Naive thymus-derived CD4-positive, alpha-beta T cell (primary cell): ENCODE data around the gene OPN3. TPM values are rescaled to one million over a fixed set of nuclear protein-coding genes. Genes with fewer than 3 reads are reported as not detected.

Source experiments
- ATAC-seq: fragments of 150-1000 bp; cut with Tn5 transposase; 2 replicates; pipeline ENCODE4 v1.10.0; 2021; ENCODE audit warnings: mild to moderate bottlenecking, moderate library complexity
- CTCF ChIA-PET: fragments of 350-600 bp; sonication (Branson Sonifier 250); formaldehyde crosslinking; loops from one replicate; lab custom pipeline; 2021; ENCODE audit warnings: antibody characterized with exemption; lab: Charles Lee
- POLR2A ChIA-PET: fragments of 350-600 bp; sonication (Branson Sonifier 250); formaldehyde crosslinking; loops from one replicate; lab custom pipeline; 2021; ENCODE audit warnings: antibody characterized with exemption, inconsistent platforms; lab: Charles Lee
- DNase-seq, 9 donors: peaks; one replicate each; pipeline versions ENCODE4 v3.0.0 to v3.0.0-alpha.2; 2020 to 2022; ENCODE audit warnings: mixed read lengths in 1 of 9
- H3K27ac ChIP-seq: one replicate; pipeline ENCODE4 v1.7.0; 2013; ENCODE audit warnings: mild to moderate bottlenecking, low read depth, low read length, moderate library complexity
- H3K27me3 ChIP-seq, 2 donors: one replicate each; pipeline ENCODE4 v1.7.0; 2013; ENCODE audit warnings: low read length in 2 of 2, mild to moderate bottlenecking in 2 of 2, moderate library complexity in 2 of 2; ENCODE audit not compliant: control insufficient read depth in 2 of 2, insufficient read depth in 2 of 2
- H3K36me3 ChIP-seq, 3 experiments: 1 replicate in 2 of 3; 2 replicates in 1 of 3; pipeline ENCODE4 v1.7.0; 2013; ENCODE audit warnings: low read length in 3 of 3, mild to moderate bottlenecking in 3 of 3, moderate library complexity in 1 of 3; ENCODE audit not compliant: insufficient read depth in 3 of 3, control insufficient read depth in 2 of 3
- H3K4me1 ChIP-seq, 2 donors: one replicate each; pipeline ENCODE4 v1.7.0; 2013; ENCODE audit warnings: low read length in 2 of 2, mild to moderate bottlenecking in 2 of 2, moderate library complexity in 1 of 2; ENCODE audit not compliant: control insufficient read depth in 2 of 2, insufficient read depth in 2 of 2
- H3K4me3 ChIP-seq: 2 replicates; pipeline ENCODE4 v1.7.0; 2013; ENCODE audit warnings: mild to moderate bottlenecking, low read length
- H3K9me3 ChIP-seq, 3 experiments: 1 replicate in 2 of 3; 2 replicates in 1 of 3; pipeline ENCODE4 v1.7.0; 2013; ENCODE audit warnings: low read length in 3 of 3; ENCODE audit not compliant: control insufficient read depth in 2 of 3
- H3K27ac Mint-ChIP-seq, 9 donors: one replicate each; pipeline ENCODE4 v1.8.0; 2020 to 2022; ENCODE audit warnings: mixed read lengths in 9 of 9, mild to moderate bottlenecking in 8 of 9, moderate library complexity in 5 of 9, inconsistent platforms in 2 of 9
- H3K27me3 Mint-ChIP-seq, 5 donors: one replicate each; pipeline ENCODE4 v1.8.0; 2021 to 2022; ENCODE audit warnings: mixed read lengths in 5 of 5, mild to moderate bottlenecking in 1 of 5
- H3K36me3 Mint-ChIP-seq, 5 donors: one replicate each; pipeline ENCODE4 v1.8.0; 2020 to 2022; ENCODE audit warnings: mixed read lengths in 5 of 5, mild to moderate bottlenecking in 3 of 5, inconsistent platforms in 1 of 5
- H3K4me1 Mint-ChIP-seq, 7 donors: one replicate each; pipeline ENCODE4 v1.8.0; 2020 to 2022; ENCODE audit warnings: mixed read lengths in 7 of 7, mild to moderate bottlenecking in 3 of 7, inconsistent platforms in 1 of 7
- H3K4me3 Mint-ChIP-seq, 10 donors: one replicate each; pipeline ENCODE4 v1.8.0; 2020 to 2022; ENCODE audit warnings: mild to moderate bottlenecking in 10 of 10, mixed read lengths in 10 of 10, moderate library complexity in 6 of 10, inconsistent platforms in 2 of 10
- H3K9me3 Mint-ChIP-seq, 11 donors: one replicate each; pipeline ENCODE4 v1.8.0; 2020 to 2022; ENCODE audit warnings: mixed read lengths in 11 of 11, mild to moderate bottlenecking in 4 of 11, inconsistent platforms in 1 of 11, moderate library complexity in 1 of 11
- intact Hi-C, 2 donors: fragments of 100-400 bp; cut with micrococcal nuclease; formaldehyde crosslinking; loops; one replicate each; pipeline ENCODE4 v1.15.1; 2023
- polyA plus RNA-seq, 2 donors: library from polyadenylated mRNA; unstranded; fragments of 300-500 nt; fragmentation: Illumina TruSeq; gene quantifications; one replicate each; pipeline ENCODE4 v1.2.3, GENCODE V29; 2021
- total RNA-seq, 6 experiments: library from RNA in 5 of 6; stranded (reverse) in 5 of 6; gene quantifications; 1 replicate in 5 of 6; 2 replicates in 1 of 6; pipeline ENCODE4 v1.2.3 and lab custom pipeline; 2021 to 2026

The OPN3 gene
- total and polyA plus RNA-seq, 7 experiments from 2014 or later = 3.6 to 32.7 (median 10.9) TPM

GRCh38 chr1:241617426-241617825 is 22.7 kb downstream of the OPN3 start:
- intact Hi-C loops = no loop called here
- POLR2A ChIA-PET = no interaction called here
- Mint-ChIP-seq H3K9me3 (no peaks in the 10 kb centered on the region), H3K4me1 (peaks cover 0 to 4% (median 0%) of the 10 kb centered on the region in 7 donors), H3K36me3 (peaks cover 0 to 3% (median 0%) of the 10 kb centered on the region in 5 donors), H3K4me3 (no peak overlapping the region), H3K27me3 (no peaks in the 10 kb centered on the region), H3K27ac (no peak overlapping the region)
- Histone ChIP-seq H3K27ac (no peak overlapping the region), H3K27me3 (no peaks in the 10 kb centered on the region), H3K4me1 (no peaks in the 10 kb centered on the region), H3K36me3 (no peaks in the 10 kb centered on the region), H3K9me3 (no peaks in the 10 kb centered on the region), H3K4me3 (no peak overlapping the region)
- DNase-seq (no peak), ATAC-seq (no peak)
- CTCF ChIA-PET = interaction anchor here (1.7 kb wide), 1 partner anchor 9 kb away, joined by 6 read pairs; no protein-coding TSS in a partner anchor

DNA sequence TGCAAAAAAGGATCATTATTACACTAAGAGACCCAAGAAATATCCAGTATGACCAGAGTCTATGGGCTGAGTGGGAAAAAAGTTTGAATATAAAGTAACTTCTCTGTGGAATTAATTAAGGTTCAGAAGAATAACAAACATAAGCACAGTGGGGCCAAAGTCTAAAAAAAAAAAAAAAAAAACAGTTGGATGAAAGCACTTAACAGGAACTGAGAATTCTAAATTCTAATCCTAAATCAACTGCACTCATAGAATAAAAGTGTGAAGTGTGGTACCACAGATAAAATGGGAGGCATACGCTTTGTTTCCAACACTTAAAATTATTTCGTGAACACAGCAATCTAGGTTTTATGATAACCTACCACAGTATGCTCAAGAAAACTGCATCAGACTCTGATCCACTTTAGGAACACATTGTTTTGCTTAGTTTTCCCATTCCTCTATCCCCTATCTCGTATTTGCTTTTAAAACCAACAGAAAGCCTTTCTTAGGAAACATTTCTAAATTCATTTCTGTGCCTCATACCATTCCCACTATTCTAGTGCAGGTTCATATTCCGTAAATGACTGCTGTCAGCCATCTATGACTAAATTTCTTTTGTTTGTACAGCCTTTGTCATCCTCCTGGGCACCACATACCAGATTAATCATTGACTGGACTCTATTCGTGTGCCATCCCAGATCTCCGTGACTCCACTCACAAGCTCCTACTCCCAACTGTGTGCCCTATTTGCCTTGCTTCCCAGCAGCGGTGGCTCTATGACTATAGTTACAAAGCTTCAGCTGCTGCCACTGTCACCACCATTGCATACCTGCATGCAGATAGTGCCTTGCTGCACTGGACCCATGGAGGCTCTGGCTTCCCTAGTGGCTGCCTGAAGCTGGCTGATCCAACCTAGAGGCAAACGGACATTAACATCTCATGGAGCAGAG is 24.9 kb downstream of the OPN3 start:
- no peaks in the 10 kb centered on the region for H3K9me3 ChIP-seq
- DNase-seq (no peak), ATAC-seq (no peak)
- ChIA-PET POLR2A (no interaction called here), CTCF (interaction anchor here (1.1 kb wide), 1 partner anchor 12 kb away, joined by 3 read pairs; no protein-coding TSS in a partner anchor)
- no peak overlapping the region for H3K27ac ChIP-seq
- peaks cover 0 to 3% of the 10 kb centered on the region in 2 donors for H3K4me1 ChIP-seq
- no peak overlapping the region for H3K27ac Mint-ChIP-seq
- H3K4me3 ChIP-seq = no peak overlapping the region
- no peaks in the 10 kb centered on the region for H3K36me3 ChIP-seq
- H3K27me3 ChIP-seq = no peaks in the 10 kb centered on the region
- intact Hi-C loops = no loop called here
- no peaks in the 10 kb centered on the region for H3K9me3 Mint-ChIP-seq
- H3K4me1 Mint-ChIP-seq = peaks cover 0 to 4% (median 0%) of the 10 kb centered on the region in 7 donors
- no peaks in the 10 kb centered on the region for H3K27me3 Mint-ChIP-seq
- no peak overlapping the region for H3K4me3 Mint-ChIP-seq
- H3K36me3 Mint-ChIP-seq = peaks cover 0 to 3% (median 0%) of the 10 kb centered on the region in 5 donors

DNA sequence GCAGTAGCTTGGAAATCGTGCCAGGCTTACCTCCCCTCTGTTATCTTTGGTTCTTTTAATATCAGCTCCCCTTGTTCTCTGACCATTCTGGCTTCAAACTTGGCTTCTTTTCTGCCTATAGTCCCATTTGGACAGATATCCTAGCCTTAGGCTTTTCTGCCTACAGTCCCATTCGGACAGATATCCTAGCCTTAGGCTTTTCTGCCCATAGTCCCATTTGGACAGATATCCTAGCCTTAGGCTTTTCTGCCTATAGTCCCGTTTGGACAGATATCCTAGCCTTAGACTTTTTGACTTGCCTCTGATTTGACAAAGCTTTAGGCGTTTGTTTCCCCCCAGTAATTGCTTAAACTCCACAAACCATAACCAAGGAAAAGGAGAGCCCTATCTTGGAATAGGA is 25.6 kb downstream of the OPN3 start:
- Mint-ChIP-seq H3K4me1 (peaks cover 0 to 4% (median 0%) of the 10 kb centered on the region in 7 donors), H3K9me3 (no peaks in the 10 kb centered on the region), H3K27ac (no peak overlapping the region), H3K36me3 (peaks cover 0 to 3% (median 0%) of the 10 kb centered on the region in 5 donors), H3K4me3 (no peak overlapping the region), H3K27me3 (no peaks in the 10 kb centered on the region)
- ATAC-seq = no peak
- intact Hi-C loops = loop anchor here (5.0 kb wide), 3 partner anchors 82 to 838 kb away; partner anchors contain the start of gene KMO (in 1 of the 2)
- Histone ChIP-seq H3K27me3 (no peaks in the 10 kb centered on the region), H3K9me3 (no peaks in the 10 kb centered on the region), H3K27ac (no peak overlapping the region), H3K4me3 (no peak overlapping the region), H3K36me3 (no peaks in the 10 kb centered on the region), H3K4me1 (peaks cover 0 to 3% of the 10 kb centered on the region in 2 donors)
- POLR2A ChIA-PET = no interaction called here
- DNase-seq = no peak
- CTCF ChIA-PET = no interaction called here

DNA sequence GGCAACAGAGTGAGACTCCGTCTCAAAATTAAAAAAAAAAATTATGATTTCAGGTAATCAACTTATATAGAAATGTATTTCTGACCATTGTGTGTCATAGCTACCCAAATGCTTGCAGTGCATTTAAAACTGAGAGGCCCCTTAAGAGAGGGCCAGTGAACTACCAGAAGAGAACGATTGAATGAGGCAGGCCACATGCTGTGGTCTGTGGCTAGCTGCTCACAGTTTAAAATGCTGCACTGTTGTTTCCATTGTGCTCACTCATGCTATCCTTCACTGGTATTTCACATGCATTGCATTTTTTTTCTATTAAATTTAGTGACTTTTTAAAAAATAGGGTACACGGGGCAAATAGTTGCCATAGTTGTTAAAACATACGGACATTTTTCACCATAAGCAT is 26.0 kb downstream of the OPN3 start:
- ATAC-seq = no peak

DNA sequence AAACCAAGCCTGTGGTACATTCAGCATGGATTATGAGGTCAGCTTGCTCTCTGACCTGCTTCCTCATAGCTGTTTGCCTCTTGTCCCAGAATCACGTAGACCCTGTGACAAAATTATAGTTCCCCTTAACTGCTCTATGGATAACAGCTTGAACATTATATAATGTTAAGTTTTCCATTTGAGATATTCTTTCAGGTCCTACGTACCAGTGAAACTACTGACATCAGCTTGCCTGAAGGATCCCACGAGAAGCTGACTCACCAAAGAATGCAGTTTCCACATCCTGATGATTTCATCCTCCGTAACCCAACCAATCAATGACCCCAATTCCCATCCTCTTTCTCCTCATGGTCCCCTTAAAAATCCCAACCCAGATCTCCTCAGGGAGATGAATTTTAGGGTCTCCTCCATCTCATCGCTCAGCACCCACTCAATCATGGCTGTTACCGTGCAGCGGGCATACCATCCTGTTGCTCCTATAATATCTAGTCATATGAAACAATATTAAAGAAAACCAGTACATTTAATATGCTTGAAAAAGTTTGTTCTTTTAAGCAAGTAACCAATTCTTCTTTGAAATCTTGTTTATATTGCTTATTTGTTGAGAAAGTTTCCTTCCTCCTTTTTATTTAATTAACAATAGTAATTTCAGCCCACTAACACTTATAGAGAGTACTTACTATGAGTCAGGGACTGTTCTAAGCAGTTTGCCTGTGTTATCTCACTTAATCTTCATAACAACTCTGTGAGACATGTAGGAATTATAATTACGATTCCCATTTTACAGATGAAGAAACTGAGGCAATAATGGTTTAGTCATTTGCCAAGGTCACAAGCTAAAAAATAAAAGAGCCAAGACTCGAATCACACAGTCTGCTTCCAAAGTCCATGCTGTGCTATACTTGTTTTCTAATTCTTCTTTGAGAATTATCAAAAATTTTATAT is 27.4 kb downstream of the OPN3 start:
- ChIA-PET POLR2A (no interaction called here), CTCF (interaction anchor here (1.2 to 4.0 kb wide), 5 partner anchors 8 to 385 kb away, joined by 4 to 49 read pairs (median 17); partner anchors contain the start of gene MAP1LC3C)
- H3K36me3 ChIP-seq = no peaks in the 10 kb centered on the region
- Mint-ChIP-seq H3K4me3 (no peak overlapping the region), H3K27me3 (no peaks in the 10 kb centered on the region), H3K27ac (no peak overlapping the region), H3K36me3 (peaks cover 0 to 3% (median 0%) of the 10 kb centered on the region in 5 donors), H3K9me3 (no peaks in the 10 kb centered on the region), H3K4me1 (peaks cover 0 to 4% (median 0%) of the 10 kb centered on the region in 7 donors)
- no peaks in the 10 kb centered on the region for H3K27me3 ChIP-seq
- no peaks in the 10 kb centered on the region for H3K9me3 ChIP-seq
- H3K27ac ChIP-seq = no peak overlapping the region
- no peak overlapping the region for H3K4me3 ChIP-seq
- H3K4me1 ChIP-seq = peaks cover 0 to 3% of the 10 kb centered on the region in 2 donors
- ATAC-seq = peak; percentile 67
- no peak for DNase-seq
- intact Hi-C loops = loop anchor here (1.0 to 5.0 kb wide), 5 partner anchors 14 to 839 kb away; partner anchors contain the start of gene KMO (in 1 of the 2)

More for the DNA sequence above, 26.0 kb downstream of the OPN3 start:
- Mint-ChIP-seq H3K27me3 (no peaks in the 10 kb centered on the region), H3K9me3 (no peaks in the 10 kb centered on the region), H3K4me1 (peaks cover 0 to 4% (median 0%) of the 10 kb centered on the region in 7 donors), H3K36me3 (peaks cover 0 to 3% (median 0%) of the 10 kb centered on the region in 5 donors), H3K4me3 (no peak overlapping the region), H3K27ac (no peak overlapping the region)
- H3K4me3 ChIP-seq = no peak overlapping the region
- no peak for DNase-seq
- CTCF ChIA-PET = interaction anchor here (0.6 kb wide), 1 partner anchor 402 kb away, joined by 3 read pairs; no protein-coding TSS in a partner anchor
- no peaks in the 10 kb centered on the region for H3K9me3 ChIP-seq
- no peaks in the 10 kb centered on the region for H3K27me3 ChIP-seq
- POLR2A ChIA-PET = no interaction called here
- H3K36me3 ChIP-seq = no peaks in the 10 kb centered on the region
- H3K27ac ChIP-seq = no peak overlapping the region
- H3K4me1 ChIP-seq = peaks cover 0 to 3% of the 10 kb centered on the region in 2 donors
- intact Hi-C loops = loop anchor here (5.0 kb wide), 3 partner anchors 82 to 838 kb away; partner anchors contain the start of gene KMO (in 1 of the 2)

DNA sequence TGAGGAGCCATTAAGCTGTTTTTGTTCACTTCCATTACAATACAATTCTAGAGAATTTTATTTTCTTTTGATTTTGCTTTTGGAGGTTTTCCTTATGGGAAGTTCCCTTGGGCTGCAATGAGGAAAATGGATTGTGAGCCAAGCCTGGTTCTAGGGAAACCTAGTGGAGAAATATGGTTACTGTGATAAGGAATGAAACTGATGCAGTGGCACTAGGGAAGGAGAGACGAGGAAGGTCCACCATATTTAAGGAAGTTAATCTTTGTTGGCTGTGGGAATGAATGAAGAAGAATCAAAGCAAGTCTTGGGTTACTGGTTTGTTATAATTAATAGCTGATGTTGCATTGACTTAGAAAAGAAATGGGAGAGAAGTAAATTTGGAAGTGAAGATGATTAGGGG is 28.4 kb downstream of the OPN3 start:
- no peak overlapping the region for H3K4me3 Mint-ChIP-seq
- H3K27me3 Mint-ChIP-seq = no peaks in the 10 kb centered on the region
- POLR2A ChIA-PET = interaction anchor here (0.7 to 1.5 kb wide), 2 partner anchors 15 to 92 kb away, joined by 3 to 4 read pairs; partner anchors contain the start of gene FH
- Histone ChIP-seq H3K27me3 (no peaks in the 10 kb centered on the region), H3K4me1 (peaks cover 0 to 3% of the 10 kb centered on the region in 2 donors), H3K4me3 (no peak overlapping the region), H3K9me3 (no peaks in the 10 kb centered on the region), H3K36me3 (no peaks in the 10 kb centered on the region), H3K27ac (no peak overlapping the region)
- no peak for DNase-seq
- ATAC-seq = no peak
- H3K4me1 Mint-ChIP-seq = peaks cover 0 to 6% (median 0%) of the 10 kb centered on the region in 7 donors
- H3K27ac Mint-ChIP-seq = no peak overlapping the region
- no peaks in the 10 kb centered on the region for H3K36me3 Mint-ChIP-seq
- H3K9me3 Mint-ChIP-seq = no peaks in the 10 kb centered on the region
- intact Hi-C loops = loop anchor here (1.0 to 5.0 kb wide), 15 partner anchors 15 to 1713 kb away; partner anchors contain the start of gene KMO (in 1 of the 2)
- CTCF ChIA-PET = interaction anchor here (0.6 to 4.0 kb wide), 13 partner anchors 9 to 386 kb away, joined by 3 to 49 read pairs (median 4); partner anchors contain the start of gene MAP1LC3C
